HCT116 (cell line): Measurements from ENCODE around the gene RYR2.

Experiments
- CTCF ChIP-seq, 3 experiments: fragments of 200-600 bp in 1 of 3; sonication (generic) in 1 of 3; IDR thresholded peaks in 2 of 3; conservative IDR thresholded peaks in 1 of 3; 2 replicates each; pipeline ENCODE4 v1.5.1; 2012 to 2017; ENCODE audit warnings: low read depth in 2 of 3, low read length in 2 of 3, antibody characterized with exemption in 1 of 3, borderline replicate concordance in 1 of 3, control low read depth in 1 of 3, mild to moderate bottlenecking in 1 of 3, mixed read lengths in 1 of 3, mixed run types in 1 of 3, moderate library complexity in 1 of 3; ENCODE audit not compliant: insufficient read depth in 1 of 3
- EGR1 ChIP-seq: IDR thresholded peaks from 2 replicates; pipeline ENCODE4 v1.6.1; 2012; ENCODE audit warnings: low read depth
- EZH2 ChIP-seq: fragments of 200-600 bp; sonication (generic); IDR thresholded peaks from 2 replicates; pipeline ENCODE4 v1.6.1; 2017; ENCODE audit warnings: antibody characterized with exemption, mixed run types
- FOSL1 ChIP-seq: IDR thresholded peaks from 2 replicates; pipeline ENCODE4 v1.6.1; 2012; ENCODE audit warnings: low read depth
- JUND ChIP-seq: IDR thresholded peaks from 2 replicates; pipeline ENCODE4 v1.6.1; 2012
- MAX ChIP-seq: IDR thresholded peaks from 2 replicates; pipeline ENCODE4 v1.6.1; 2012
- POLR2A ChIP-seq: IDR thresholded peaks from 2 replicates; pipeline ENCODE4 v1.7.0; 2011; ENCODE audit warnings: borderline replicate concordance; ENCODE audit not compliant: insufficient read depth, insufficient read length; ENCODE audit errors: extremely low read depth
- YY1 ChIP-seq: IDR thresholded peaks from 2 replicates; pipeline ENCODE4 v1.6.1; 2011; ENCODE audit warnings: low read length, low read depth, moderate library complexity, mild to moderate bottlenecking; ENCODE audit not compliant: insufficient replicate concordance; ENCODE audit errors: extremely low read depth
- ZNF274 ChIP-seq: fragments of 200-500 bp; sonication (Bioruptor generic); IDR thresholded peaks from 2 replicates; pipeline ENCODE4 v1.6.1; 2014; ENCODE audit warnings: mild to moderate bottlenecking, low read depth, low read length, inconsistent platforms

GRCh38 chr1:237199026-237199425 lies 157.0 kb downstream of the RYR2 start:
- TF ChIP-seq JUND (no peak), EZH2 (no peak), POLR2A (no peak), EGR1 (no peak), CTCF (IDR thresholded peaks at IDR 0.05 in 2 of 3, conservative IDR thresholded peaks at IDR 0.05 in 1 of 3; ENCODE audit: borderline replicate concordance in 1 of 3, insufficient read depth in 1 of 3, low read depth in 2 of 3, low read length in 2 of 3) (no peak), YY1 (no peak), MAX (no peak), ZNF274 (no peak), FOSL1 (no peak)
